ENCODE measurements around the gene KRTAP22-2.

The KRTAP22-2 gene

GRCh38 chr21:30590297-30590696 lies at the start of gene KRTAP22-2:
TSS of gene KRTAP22-2 (minus strand) at chr21:30590397.
- no peak for DNase-seq

- DNase-seq = no peak
Measured at GRCh38 chr21:30638686-30639085, 48.5 kb upstream of the KRTAP22-2 start.

- no peak for DNase-seq
Measured at GRCh38 chr21:30634906-30635305, 44.7 kb upstream of the KRTAP22-2 start, which contains the start of gene KRTAP20-2. TSS of gene KRTAP20-2 (plus strand) at chr21:30635206. CDS start at chr21:30635264, 58 bp downstream.

- no peak for DNase-seq
Measured at GRCh38 chr21:30629200-30629599, 39.0 kb upstream of the KRTAP22-2 start.

GRCh38 chr21:30628109-30628508 lies 37.9 kb upstream of the KRTAP22-2 start:
- DNase-seq = no peak

GRCh38 chr21:30625449-30626165 lies 35.4 kb upstream of the KRTAP22-2 start:
- DNase-seq = no peak

- no peak for DNase-seq
Measured at GRCh38 chr21:30623362-30623761, 33.2 kb upstream of the KRTAP22-2 start.

- DNase-seq = no peak
Measured at GRCh38 chr21:30620522-30620921, 30.3 kb upstream of the KRTAP22-2 start, which contains the start of gene KRTAP20-4. TSS of gene KRTAP20-4 (plus strand) at chr21:30620627.

GRCh38 chr21:30620080-30620479 lies 29.9 kb upstream of the KRTAP22-2 start:
- DNase-seq = no peak

GRCh38 chr21:30616125-30616524 lies 25.9 kb upstream of the KRTAP22-2 start, which contains the start of gene KRTAP20-1:
TSS of gene KRTAP20-1 (plus strand) at chr21:30616425. CDS start at chr21:30616455, 30 bp downstream.
- no peak for DNase-seq

GRCh38 chr21:30615199-30615598 lies 25.0 kb upstream of the KRTAP22-2 start:
- no peak for DNase-seq

GRCh38 chr21:30613836-30614235 lies 23.6 kb upstream of the KRTAP22-2 start, which contains the start of gene KRTAP6-1:
TSS of gene KRTAP6-1 (minus strand) at chr21:30613930. CDS start at chr21:30613904, 26 bp downstream.
- DNase-seq = no peak

GRCh38 chr21:30612132-30612531 lies 21.9 kb upstream of the KRTAP22-2 start:
- no peak for DNase-seq

- DNase-seq = no peak
Measured at GRCh38 chr21:30605968-30606367, 15.8 kb upstream of the KRTAP22-2 start.

- DNase-seq = no peak
Measured at GRCh38 chr21:30600787-30601186, 10.6 kb upstream of the KRTAP22-2 start, which contains the start of gene KRTAP22-1. TSS of gene KRTAP22-1 (plus strand) at chr21:30601087.

- DNase-seq = no peak
Measured at GRCh38 chr21:30598802-30599201, 8.6 kb upstream of the KRTAP22-2 start, which contains the start of gene KRTAP6-2. TSS of gene KRTAP6-2 (minus strand) at chr21:30598902. CDS start at chr21:30598874, 28 bp downstream.

- DNase-seq = no peak
Measured at GRCh38 chr21:30592140-30592539, 1.9 kb upstream of the KRTAP22-2 start, which contains the start of gene KRTAP6-3. TSS of gene KRTAP6-3 (plus strand) at chr21:30592440. CDS start at chr21:30592446, 6 bp downstream.

- DNase-seq = no peak
Measured at GRCh38 chr21:30582870-30583269, 7.3 kb downstream of the KRTAP22-2 start.

- DNase-seq = no peak
Measured at GRCh38 chr21:30580132-30580531, 10.1 kb downstream of the KRTAP22-2 start.

- no peak for DNase-seq
Measured at GRCh38 chr21:30579346-30579745, 10.9 kb downstream of the KRTAP22-2 start.

GRCh38 chr21:30577766-30578165 lies 12.4 kb downstream of the KRTAP22-2 start:
- no peak for DNase-seq

GRCh38 chr21:30567617-30568016 lies 22.6 kb downstream of the KRTAP22-2 start:
- DNase-seq = no peak

GRCh38 chr21:30563630-30564029 lies 26.6 kb downstream of the KRTAP22-2 start:
- DNase-seq = no peak

GRCh38 chr21:30563072-30563471 lies 27.1 kb downstream of the KRTAP22-2 start:
- DNase-seq = no peak
